GM18505 (cell line): ENCODE data around the gene TTI1.

Experiments used
- ATAC-seq: cut with Tn5 transposase; IDR thresholded peaks from one replicate; pipeline ENCODE4 v1.9.1; 2021; ENCODE audit not compliant: unreplicated experiment
- POLR2A ChIP-seq: IDR thresholded peaks from 4 replicates; pipeline ENCODE4 v1.6.1; 2011; ENCODE audit warnings: borderline replicate concordance; ENCODE audit not compliant: insufficient read depth, insufficient read length; ENCODE audit errors: extremely low read depth

TTI1 gene

DNA sequence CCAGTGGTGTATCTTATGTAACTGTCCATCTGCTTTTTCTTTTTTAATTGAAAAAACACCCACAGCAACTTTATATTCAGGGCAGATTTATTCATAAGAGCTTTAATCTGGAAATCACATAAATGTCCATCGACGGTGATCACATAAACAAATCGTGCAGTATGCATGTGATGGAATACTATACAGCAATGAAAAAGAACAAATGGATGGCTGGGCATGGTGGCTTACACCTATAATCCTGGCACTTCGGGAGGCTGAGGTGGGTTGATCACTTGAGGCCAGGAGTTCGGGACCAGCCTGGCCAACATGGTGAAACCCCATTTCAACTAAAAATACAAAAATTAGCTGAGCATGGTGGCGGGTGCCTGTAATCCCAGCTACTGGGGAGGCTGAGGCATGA lies 91.3 kb downstream of the TTI1 start:
- no peak for TF ChIP-seq POLR2A
- no peak for ATAC-seq

DNA sequence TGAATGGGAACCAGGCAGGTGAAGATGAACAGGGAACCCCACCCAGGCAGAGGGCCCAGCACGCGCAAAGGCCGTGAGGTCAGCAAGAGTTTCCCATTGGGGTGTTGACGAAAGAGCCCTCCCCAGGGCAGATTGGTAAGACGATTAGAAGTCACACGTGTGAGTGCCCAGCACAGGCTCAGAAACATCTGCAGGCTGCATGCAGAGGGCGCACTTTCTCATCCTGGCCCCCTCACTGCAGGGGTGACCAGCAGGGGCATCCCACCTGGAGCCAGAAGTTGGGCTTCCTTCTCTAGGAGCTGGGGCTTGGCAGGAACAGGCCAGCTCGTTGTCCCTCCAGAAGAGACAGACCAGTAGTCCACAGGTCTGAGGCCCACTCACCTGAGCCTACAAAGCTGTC lies 91.9 kb downstream of the TTI1 start:
- ATAC-seq, result no peak
- no peak for TF ChIP-seq POLR2A

DNA sequence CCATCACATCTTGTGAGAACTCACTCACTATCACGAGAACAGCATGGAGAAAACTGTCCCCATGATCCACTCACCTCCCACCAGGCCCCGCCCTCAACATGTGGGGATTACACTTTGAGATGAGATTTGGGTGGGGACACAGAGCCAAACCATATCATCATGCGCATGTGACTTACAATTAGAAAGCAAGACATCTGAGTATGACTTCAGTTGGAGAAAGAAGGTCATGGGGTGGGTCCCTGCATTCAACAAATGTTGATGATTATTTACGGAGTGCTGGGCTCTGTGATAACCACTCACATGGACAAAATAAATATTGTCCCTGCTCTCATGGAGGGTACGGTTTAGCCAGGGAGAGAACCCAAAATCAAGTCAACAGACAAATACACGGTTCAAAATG lies 92.4 kb downstream of the TTI1 start:
- ATAC-seq, result no peak
- no peak for TF ChIP-seq POLR2A

DNA sequence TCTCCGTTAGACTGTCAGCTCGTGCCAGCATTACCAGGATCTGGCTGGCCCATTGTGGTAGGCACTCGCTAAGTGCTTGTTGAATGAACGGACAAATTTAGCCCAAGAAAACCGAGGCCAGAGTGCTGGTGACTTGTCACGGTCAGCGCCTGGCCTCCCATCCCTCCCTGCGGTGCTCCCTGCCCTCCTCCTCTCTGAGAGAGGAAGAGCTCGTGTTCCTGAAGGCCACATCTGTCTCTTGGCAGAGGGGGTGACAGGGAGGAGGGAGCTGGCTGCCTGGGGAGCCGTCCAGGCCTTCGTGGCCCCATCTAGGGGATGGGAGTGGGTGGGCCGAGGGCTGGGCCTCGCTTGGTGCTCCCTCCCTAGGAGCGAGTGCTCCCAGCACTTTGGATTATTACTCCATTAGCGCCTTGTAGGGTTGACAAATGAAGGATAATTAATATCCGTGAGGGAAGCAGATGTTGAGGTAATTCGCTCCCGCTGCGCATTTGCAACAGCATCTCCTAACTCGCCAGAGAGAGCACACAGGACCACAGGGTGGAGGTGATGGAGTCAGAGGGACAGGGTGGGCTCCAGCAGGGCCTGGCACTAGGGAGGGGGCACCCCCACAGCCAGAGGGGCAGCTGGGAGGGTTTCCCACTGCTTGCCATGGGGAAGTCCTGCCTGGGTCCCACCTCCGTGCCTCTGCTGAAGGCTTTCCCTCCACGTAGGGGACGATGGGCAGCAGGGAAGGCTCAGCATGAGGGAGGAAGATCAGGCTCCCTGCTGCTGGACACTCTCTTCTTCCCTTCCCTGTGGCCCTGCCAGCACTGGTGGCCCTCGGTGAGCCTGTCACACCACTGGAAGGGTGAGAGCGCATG lies 93.3 kb downstream of the TTI1 start:
- TF ChIP-seq POLR2A, result no peak
- ATAC-seq, result no peak

DNA sequence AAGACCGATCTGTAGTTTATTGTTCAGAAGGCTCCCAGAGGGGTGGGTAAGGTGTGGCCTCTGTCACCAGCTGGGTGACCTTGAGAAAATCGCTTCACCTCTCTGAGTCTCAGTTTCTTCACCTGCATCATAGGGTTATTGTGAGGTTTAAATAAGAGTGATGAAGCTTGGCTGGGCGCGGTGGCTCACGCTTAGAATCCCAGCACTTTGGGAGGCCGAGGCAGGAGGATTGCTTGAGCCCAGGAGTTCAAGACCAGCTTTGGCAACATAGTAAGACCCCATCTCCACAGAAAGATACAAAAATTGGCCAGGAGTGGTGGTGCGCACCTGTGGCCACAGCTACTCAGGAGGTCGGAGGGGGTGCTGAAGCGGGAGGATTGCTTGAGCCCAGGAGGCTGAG lies 94.3 kb downstream of the TTI1 start:
- no peak for ATAC-seq
- TF ChIP-seq POLR2A, result no peak

DNA sequence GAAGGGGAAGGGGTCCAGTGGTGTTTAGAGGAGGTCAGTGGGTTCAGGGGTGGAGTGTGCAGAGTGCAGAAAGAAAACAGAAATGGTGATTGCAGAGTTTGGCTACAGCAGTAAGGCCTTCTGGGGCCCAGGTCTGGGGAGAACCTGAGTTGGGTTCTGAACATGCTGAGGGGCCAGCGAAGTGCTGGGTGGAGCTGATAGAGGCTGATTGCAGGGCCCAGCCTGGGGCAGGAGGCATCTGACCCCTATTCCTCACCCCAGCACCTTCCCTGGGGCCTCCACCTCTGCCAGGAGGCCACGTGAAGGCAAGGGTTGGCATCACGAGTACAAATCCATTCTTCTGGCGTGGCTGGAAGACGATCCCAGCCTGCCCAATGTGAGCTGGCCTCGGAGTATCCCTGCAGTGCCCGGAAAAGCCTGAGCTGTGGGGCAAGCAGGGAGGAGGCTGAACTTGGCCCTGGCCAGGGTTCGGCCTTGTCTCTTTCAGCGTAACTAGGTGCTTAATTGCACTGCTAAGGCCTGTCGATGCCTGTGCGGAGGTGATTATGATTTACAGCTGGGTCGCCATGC lies 95.0 kb downstream of the TTI1 start:
- no peak for ATAC-seq
- no peak for TF ChIP-seq POLR2A

DNA sequence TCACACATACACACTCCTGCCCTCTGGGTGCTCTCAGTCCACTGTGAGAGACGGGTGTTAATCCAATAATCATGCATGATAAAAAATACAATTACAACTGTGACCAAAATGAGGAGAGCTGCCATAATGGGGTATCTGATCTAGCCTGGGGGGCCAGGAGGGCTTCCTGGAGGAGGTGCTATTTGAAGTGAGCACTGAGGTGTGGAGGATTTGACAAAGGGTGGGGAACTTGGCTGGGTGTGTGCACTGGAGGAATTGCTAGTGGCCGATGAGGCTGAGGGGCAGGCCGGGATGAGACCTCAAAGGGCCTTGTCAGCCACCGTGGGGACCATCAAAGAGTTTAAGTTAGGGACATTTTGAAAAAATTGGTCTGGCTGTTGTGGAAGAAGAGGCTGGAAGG lies 95.6 kb downstream of the TTI1 start:
- TF ChIP-seq POLR2A, result no peak
- ATAC-seq, result no peak

DNA sequence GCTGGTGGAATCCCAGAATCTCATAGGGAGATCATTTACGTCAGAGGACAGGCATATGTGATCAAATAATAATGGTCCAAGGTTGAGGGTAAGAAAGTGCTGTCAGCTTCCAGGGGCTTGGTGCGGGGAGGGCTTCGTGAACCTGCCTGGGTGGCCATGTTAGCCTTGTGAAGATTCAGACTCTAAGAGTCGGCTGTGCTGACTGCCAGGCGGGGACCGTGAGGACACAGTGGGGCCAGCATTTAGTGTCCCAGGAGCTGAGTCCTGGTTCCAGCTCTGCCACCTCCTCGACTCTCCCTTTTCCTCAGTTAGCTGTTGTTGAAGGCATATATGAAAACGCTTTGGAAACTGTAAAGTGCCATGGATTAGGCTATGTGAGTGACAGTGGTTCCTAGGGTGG lies 96.8 kb downstream of the TTI1 start:
- TF ChIP-seq POLR2A, result no peak
- ATAC-seq, result no peak

DNA sequence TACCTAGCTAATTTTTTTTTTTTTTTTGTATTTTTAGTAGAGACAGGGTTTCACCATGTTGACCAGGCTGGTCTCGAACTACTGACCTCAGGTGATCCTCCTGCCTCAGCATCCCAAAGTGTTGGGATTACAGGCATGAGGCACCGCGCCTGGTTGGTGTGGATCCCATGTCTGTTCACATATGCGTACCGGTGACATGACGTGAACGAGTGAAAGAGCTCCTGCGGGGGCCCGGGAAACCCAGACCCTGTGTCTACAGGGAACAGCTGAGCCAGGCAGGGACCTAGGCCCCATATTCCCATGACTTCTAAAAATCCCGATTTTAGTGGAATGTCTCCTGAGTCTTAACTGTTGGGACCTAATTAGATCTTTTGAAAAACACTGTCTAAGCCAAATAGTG lies 97.2 kb downstream of the TTI1 start:
- no peak for TF ChIP-seq POLR2A
- ATAC-seq, result no peak

DNA sequence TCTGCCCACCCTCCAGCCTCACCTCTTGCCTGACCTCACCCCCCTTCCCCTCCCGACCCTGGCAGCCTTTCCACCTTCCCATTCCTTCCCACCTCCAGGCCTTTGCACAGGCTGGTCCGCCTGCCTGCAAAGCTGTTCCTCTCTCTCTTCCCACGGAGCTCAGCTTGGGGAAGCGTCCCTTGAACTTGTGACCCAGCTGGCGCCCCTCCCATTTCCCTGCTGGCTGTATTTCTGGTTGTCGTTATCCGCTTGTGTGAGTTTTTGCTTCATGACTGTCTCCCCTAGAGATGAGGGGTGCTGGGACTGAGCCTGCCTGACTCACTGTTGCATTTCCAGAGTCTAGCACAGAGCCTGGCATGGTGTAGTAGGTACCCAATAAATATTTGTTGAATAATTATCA lies 97.8 kb downstream of the TTI1 start:
- ATAC-seq, result no peak
- TF ChIP-seq POLR2A, result no peak

DNA sequence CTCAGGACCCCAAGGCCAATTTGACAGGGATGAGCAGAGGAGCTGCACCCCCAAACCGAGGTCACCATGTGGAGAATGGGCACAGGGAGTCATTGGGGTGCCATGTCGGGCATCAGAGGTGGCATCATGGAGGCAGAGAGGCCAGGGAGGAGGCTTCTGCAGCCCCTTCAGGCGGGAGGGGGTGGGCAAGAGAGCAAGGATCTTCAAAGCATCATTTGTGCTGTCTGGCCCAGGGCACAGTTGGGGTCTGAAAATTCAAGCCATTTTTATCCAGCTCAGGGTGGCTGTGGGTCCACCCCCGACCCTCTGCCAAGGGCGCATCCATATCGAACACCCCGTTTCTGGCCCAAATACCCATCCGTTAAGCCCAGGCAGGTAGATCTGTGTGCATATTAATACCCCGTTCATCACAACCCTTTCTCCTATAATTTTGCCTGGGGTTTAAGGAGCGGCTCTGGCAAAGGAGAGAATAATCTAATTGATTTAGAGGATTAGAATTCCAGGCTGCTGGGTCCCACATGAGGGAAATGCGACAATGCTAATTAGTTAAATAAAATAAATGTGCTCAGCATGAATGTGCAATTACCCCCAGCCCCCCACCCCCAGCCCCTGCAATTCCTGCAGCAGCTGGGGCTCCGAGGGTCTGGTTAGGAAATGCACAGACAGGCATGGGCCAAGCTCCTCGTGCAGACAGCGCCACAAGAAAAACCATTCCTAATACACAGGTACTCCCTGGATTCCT lies 98.5 kb downstream of the TTI1 start:
- TF ChIP-seq POLR2A, result no peak
- no peak for ATAC-seq

DNA sequence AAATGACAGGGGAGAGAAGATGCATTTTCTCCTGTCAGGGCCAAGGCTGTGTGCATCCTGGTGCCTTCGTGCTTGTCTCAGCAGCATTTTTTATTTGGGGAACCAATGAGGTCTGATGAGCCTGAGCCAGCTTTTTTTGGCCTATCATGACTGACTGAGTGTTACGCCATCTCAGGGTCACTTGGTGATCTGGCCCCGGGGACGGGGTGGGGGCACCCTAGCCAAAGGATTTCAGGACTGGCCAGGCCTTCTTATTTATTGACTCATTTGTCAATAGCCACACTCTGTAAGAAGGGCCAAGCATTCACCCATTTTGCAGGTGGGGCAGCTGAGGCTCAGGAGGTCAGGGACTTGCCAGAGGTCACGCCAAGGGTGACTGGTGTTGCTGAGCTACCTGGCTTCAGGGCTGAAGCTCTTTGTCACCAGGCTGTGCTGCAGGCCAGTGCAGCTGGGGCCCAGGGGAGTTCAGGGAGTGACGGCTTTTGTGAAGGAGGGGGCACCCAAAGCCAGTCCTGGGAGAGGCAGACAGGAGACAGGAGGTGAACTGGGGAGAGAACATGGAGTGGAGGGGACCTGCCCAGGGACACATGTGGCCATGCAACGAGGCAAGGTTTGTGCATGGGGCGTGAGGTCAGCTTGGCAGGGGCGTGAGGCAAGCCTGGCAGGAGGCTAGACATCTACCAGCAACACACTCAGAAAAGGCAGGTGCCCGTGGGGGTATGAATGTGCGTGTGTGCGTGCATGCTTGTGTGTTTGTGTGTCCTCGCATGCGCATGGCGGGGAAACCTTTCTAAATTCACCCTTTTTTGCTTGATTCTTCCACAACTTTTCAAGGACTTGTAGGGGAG lies 99.2 kb downstream of the TTI1 start:
- no peak for ATAC-seq
- TF ChIP-seq POLR2A, result no peak
